Activated CD8-positive, alpha-beta memory T cell treated with anti-CD3 and anti-CD28 coated beads, Interleukin-2, amount 50 U/mL, for 24 hours (primary cell): ENCODE data around the gene AAGAB.
"Not testable (repeated sequence)": the region's sequence is repeated elsewhere in the genome, so short reads cannot be mapped to it uniquely, and the experiment has no call there.

ENCODE experiments used
- DNase-seq: peaks from one replicate; pipeline ENCODE4 v3.0.0-alpha.2; 2020; ENCODE audit errors: extremely low read depth

Gene AAGAB

GRCh38 chr15:67171471-67171870 is 83.0 kb downstream of the AAGAB start:
- DNase-seq: no peak

GRCh38 chr15:67170143-67170925 is 84.1 kb downstream of the AAGAB start:
- DNase-seq: no peak

- no peak for DNase-seq
Measured at GRCh38 chr15:67168694-67169093, 85.8 kb downstream of the AAGAB start.

- no peak for DNase-seq
Measured at GRCh38 chr15:67167091-67167490, 87.4 kb downstream of the AAGAB start.

GRCh38 chr15:67166280-67167009 is 88.0 kb downstream of the AAGAB start:
- DNase-seq: no peak

GRCh38 chr15:67165254-67166253 is 88.9 kb downstream of the AAGAB start:
- DNase-seq: no peak

- no peak for DNase-seq
Measured at GRCh38 chr15:67164811-67165253, 89.6 kb downstream of the AAGAB start.

- no peak for DNase-seq
Measured at GRCh38 chr15:67164401-67164791, 90.1 kb downstream of the AAGAB start.

- DNase-seq: no peak
Measured at GRCh38 chr15:67163180-67163579, 91.3 kb downstream of the AAGAB start.

GRCh38 chr15:67161881-67162280 is 92.6 kb downstream of the AAGAB start:
- DNase-seq: no peak

GRCh38 chr15:67161412-67161811 is 93.0 kb downstream of the AAGAB start:
- no peak for DNase-seq

GRCh38 chr15:67158367-67158766 is 96.1 kb downstream of the AAGAB start:
- no peak for DNase-seq

- DNase-seq: no peak
Measured at GRCh38 chr15:67157521-67158252, 96.8 kb downstream of the AAGAB start.

GRCh38 chr15:67156834-67157233 is 97.6 kb downstream of the AAGAB start:
- no peak for DNase-seq

- DNase-seq: no peak
Measured at GRCh38 chr15:67156426-67156825, 98.0 kb downstream of the AAGAB start.

GRCh38 chr15:67154249-67154648 is 100.2 kb downstream of the AAGAB start:
- DNase-seq: no peak

- DNase-seq: not testable (repeated sequence)
Measured at GRCh38 chr15:67153044-67153443, 101.4 kb downstream of the AAGAB start.

GRCh38 chr15:67152429-67152828 is 102.0 kb downstream of the AAGAB start:
- DNase-seq: no peak
